Adipocyte (in vitro differentiated cells): ENCODE data around the gene TMEM45B.
"Not testable (repeated sequence)": the region's sequence is repeated elsewhere in the genome, so short reads cannot be mapped to it uniquely, and the experiment has no call there.

Experiments used
- DNase-seq: peaks from one replicate; pipeline ENCODE4 v3.0.0-alpha.2; 2015; ENCODE audit warnings: low read depth
- H3K27me3 ChIP-seq: replicated peaks from 2 replicates; pipeline ENCODE4 v1.7.0; 2013; ENCODE audit warnings: mild to moderate bottlenecking, low read length, moderate library complexity; ENCODE audit not compliant: control insufficient read depth, insufficient read depth
- H3K36me3 ChIP-seq: 2 replicates; pipeline ENCODE4 v1.7.0; 2013; ENCODE audit warnings: low read length, mild to moderate bottlenecking, moderate library complexity; ENCODE audit not compliant: control insufficient read depth, insufficient read depth, severe bottlenecking
- H3K4me1 ChIP-seq: 2 replicates; pipeline ENCODE4 v1.7.0; 2013; ENCODE audit warnings: mild to moderate bottlenecking, low read length, moderate library complexity; ENCODE audit not compliant: control insufficient read depth, insufficient read depth
- H3K4me3 ChIP-seq: 2 replicates; pipeline ENCODE4 v1.7.0; 2013; ENCODE audit warnings: mild to moderate bottlenecking, low read length, moderate library complexity
- H3K9ac ChIP-seq: 2 replicates; pipeline ENCODE4 v1.7.0; 2013; ENCODE audit warnings: mild to moderate bottlenecking, low read length, moderate library complexity
- H3K9me3 ChIP-seq: 2 replicates; pipeline ENCODE4 v1.7.0; 2013; ENCODE audit warnings: mild to moderate bottlenecking, low read length, moderate library complexity; ENCODE audit not compliant: control insufficient read depth

Gene TMEM45B

GRCh38 chr11:129813231-129813791 lies 2.3 kb upstream of the TMEM45B start:
- Histone ChIP-seq H3K9me3 (peaks cover 2% of the 10 kb centered on the region), H3K4me3 (no peak overlapping the region), H3K4me1 (no peaks in the 10 kb centered on the region), H3K9ac (no peak overlapping the region), H3K36me3 (no peaks in the 10 kb centered on the region), H3K27me3 (peaks cover 19% of the 10 kb centered on the region)
- no peak for DNase-seq

DNA sequence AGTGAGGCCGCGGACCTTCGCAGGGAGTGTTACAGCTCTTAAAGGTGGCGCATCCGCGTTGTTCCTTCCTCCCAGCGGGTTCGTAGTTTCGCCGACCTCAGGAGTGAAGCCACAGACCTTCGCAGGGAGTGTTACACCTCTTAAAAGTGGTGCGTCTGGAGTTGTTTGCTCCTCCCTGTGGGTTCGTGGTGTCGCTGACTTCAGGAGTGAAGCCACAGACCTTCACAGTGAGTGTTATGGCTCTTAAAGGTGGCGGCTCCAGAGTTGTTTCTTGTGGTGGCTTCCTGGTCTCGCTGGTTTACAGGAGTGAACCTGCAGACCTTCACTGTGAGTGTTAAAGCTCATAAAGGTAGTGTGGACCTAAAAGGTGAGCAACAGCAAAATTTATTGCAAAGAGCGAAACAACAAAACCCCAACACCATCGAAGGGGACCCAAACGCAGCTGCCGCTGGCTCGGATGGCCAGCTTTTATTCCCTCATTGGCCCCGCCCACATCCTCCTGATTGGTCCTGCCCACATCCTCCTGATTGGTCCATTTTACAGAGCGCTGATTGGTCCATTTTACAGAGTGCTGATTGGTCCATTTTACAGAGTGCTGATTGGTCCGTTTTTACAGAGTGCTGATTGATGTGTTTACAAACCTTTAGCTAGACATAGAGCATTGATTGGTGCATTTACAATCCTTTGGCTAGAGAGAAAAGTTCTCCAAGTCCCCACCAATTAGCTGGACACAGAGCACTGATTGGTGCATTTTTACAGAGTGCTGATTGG lies 1.2 kb upstream of the TMEM45B start:
- Histone ChIP-seq H3K9me3 (no peaks in the 10 kb centered on the region), H3K27me3 (peaks cover 19% of the 10 kb centered on the region), H3K4me3 (no peak overlapping the region), H3K36me3 (no peaks in the 10 kb centered on the region), H3K9ac (no peak overlapping the region), H3K4me1 (no peaks in the 10 kb centered on the region)
- DNase-seq = no peak

GRCh38 chr11:129817534-129818051 lies 1.9 kb downstream of the TMEM45B start:
- peaks cover 19% of the 10 kb centered on the region for H3K27me3 ChIP-seq
- no peak overlapping the region for H3K9ac ChIP-seq
- H3K9me3 ChIP-seq = no peaks in the 10 kb centered on the region
- DNase-seq = no peak
- no peaks in the 10 kb centered on the region for H3K36me3 ChIP-seq
- H3K4me3 ChIP-seq = no peak overlapping the region
- H3K4me1 ChIP-seq = no peaks in the 10 kb centered on the region

- not testable (repeated sequence) for H3K4me1 ChIP-seq, H3K9me3 ChIP-seq, H3K36me3 ChIP-seq, H3K4me3 ChIP-seq, DNase-seq, H3K9ac ChIP-seq
- H3K27me3 ChIP-seq = peaks cover 19% of the 10 kb centered on the region
These were observed 2.6 kb downstream of the TMEM45B start for GRCh38 chr11:129818236-129818635.

DNA sequence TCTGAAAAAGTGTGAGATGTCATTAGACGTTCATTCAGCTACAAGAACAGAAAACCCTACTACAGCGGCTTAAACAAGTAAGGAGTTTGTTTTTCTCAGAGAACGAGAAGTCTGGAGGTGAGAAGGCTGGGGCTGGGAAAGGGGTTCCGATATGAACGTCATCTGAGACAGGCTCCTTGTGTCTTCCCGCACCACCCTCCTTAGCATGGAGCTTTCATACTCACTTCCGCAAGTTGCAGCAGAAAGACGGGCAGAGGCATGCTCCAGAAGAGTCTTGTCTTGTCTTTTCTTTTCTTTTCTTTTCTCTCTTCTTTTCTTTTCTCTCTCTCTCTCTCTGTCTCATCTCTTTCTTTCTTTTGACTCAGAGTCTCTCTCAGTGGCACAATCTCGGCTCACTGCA lies 3.6 kb downstream of the TMEM45B start:
- no peak overlapping the region for H3K9ac ChIP-seq
- H3K4me1 ChIP-seq = no peaks in the 10 kb centered on the region
- DNase-seq = no peak
- H3K27me3 ChIP-seq = peaks cover 19% of the 10 kb centered on the region
- H3K36me3 ChIP-seq = no peaks in the 10 kb centered on the region
- H3K9me3 ChIP-seq = no peaks in the 10 kb centered on the region
- no peak overlapping the region for H3K4me3 ChIP-seq

GRCh38 chr11:129820228-129820627 lies 4.6 kb downstream of the TMEM45B start:
- not testable (repeated sequence) for H3K4me1 ChIP-seq, H3K9me3 ChIP-seq, DNase-seq, H3K4me3 ChIP-seq, H3K9ac ChIP-seq, H3K36me3 ChIP-seq
- H3K27me3 ChIP-seq = peaks cover 15% of the 10 kb centered on the region

DNA sequence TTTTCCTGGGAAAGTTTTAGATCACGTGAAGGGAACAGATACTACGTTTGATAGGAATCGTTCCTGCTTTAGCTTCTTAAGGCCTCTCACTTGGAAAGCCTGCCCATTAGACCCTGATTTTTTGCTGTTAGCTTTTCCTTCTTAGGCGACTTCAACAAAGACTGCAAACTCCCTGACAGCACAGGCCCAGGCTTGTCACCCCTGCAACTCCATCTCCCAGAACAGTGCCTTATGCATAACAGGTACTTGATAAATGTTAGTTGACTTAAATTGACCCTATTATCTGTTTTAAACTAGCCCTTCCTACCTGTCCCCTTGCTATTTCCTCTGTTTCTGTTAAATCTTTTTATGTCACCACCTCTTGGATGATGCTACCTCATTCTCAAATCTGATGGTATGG lies 7.6 kb downstream of the TMEM45B start:
- H3K27me3 ChIP-seq, H3K9ac ChIP-seq, H3K9me3 ChIP-seq, H3K36me3 ChIP-seq, H3K4me3 ChIP-seq, H3K4me1 ChIP-seq, DNase-seq: not testable (repeated sequence)

GRCh38 chr11:129823799-129824198 lies 8.2 kb downstream of the TMEM45B start:
- H3K4me1 ChIP-seq, H3K36me3 ChIP-seq, H3K9me3 ChIP-seq, H3K9ac ChIP-seq, DNase-seq, H3K4me3 ChIP-seq, H3K27me3 ChIP-seq: not testable (repeated sequence)

DNA sequence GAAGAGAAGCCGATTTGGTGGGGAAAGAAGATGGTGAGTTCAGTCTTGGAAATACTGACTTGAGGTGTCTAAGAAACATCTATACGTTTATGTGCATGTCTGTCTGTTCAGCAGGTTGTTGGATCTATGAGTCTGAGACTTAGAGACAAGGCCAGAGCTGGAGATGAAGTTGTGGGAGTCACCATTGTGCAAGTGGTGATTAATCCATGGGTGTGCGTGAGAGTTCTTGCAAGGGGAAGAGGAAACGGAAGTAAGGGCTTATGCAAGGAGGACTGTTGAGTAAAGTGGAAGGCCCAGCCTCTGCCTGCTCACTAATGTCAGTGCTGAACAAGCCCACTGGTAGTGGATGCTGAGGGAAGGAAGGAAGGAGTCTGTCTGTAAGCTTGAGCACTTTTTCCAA lies 9.7 kb downstream of the TMEM45B start:
- no peak overlapping the region for H3K9ac ChIP-seq
- H3K27me3 ChIP-seq = no peaks in the 10 kb centered on the region
- no peak for DNase-seq
- H3K4me3 ChIP-seq = no peak overlapping the region
- no peaks in the 10 kb centered on the region for H3K9me3 ChIP-seq
- no peaks in the 10 kb centered on the region for H3K36me3 ChIP-seq
- H3K4me1 ChIP-seq = no peaks in the 10 kb centered on the region

DNA sequence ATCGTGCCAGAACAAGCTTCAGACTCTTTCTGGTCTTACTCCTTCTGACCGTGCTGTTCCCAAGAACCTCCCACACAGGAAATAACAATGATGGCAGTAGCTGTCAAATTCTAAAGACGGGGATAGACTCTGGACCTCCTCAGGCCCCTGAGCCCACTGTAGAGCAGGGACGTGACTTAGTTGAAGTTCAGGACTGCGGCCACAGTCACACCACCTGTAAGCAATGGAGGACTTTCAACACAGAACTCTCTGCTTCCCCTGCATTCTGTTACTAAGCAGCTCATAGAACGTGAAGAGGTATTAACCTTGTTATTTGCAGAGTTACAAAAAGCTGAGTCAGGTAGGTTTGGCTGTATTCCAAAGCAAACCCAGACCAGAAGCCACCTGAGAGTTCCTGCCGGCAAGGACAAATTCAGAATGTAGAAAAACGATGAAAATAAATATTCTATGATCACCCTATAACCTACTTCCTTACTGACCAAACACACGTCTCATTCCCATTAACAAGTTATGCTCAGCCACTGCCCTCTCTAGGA lies 12.7 kb downstream of the TMEM45B start:
- H3K4me3 ChIP-seq = no peak overlapping the region
- no peaks in the 10 kb centered on the region for H3K9me3 ChIP-seq
- H3K4me1 ChIP-seq = no peaks in the 10 kb centered on the region
- H3K9ac ChIP-seq = no peak overlapping the region
- no peak for DNase-seq
- H3K27me3 ChIP-seq = no peaks in the 10 kb centered on the region
- H3K36me3 ChIP-seq = no peaks in the 10 kb centered on the region

DNA sequence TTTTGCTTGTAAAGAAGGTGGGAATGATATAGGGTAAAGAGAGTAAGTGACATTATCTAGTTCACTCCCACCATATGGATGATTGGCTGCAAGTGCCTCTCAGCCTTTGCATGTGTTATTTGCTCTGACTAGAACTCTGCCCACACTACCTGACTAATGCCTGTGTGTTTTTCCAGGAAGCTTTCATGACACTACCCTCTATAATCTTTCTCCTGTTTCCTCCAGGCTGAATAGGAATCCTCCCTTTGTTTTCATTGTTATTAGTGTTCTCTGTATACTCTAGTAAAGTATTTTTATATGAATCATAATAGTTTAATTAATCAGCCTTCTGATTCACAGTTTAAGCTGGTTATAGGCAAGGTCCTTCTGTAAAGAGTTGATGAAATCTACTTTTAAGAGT lies 13.8 kb downstream of the TMEM45B start:
- not testable (repeated sequence) for H3K4me1 ChIP-seq, H3K4me3 ChIP-seq, H3K36me3 ChIP-seq, DNase-seq, H3K27me3 ChIP-seq, H3K9me3 ChIP-seq, H3K9ac ChIP-seq
